HCT116 (cell line): ENCODE data around the gene DTX1. TPM values are rescaled to one million over a fixed set of nuclear protein-coding genes. Genes with fewer than 3 reads are reported as not detected.

Source experiments
- ATAC-seq: fragments of 200-7000 bp; cut with Tn5 transposase; 2 replicates; pipeline ENCODE4 v1.9.1; 2020; ENCODE audit warnings: mild to moderate bottlenecking, moderate library complexity
- BruUV-seq: library from RNA; stranded (reverse); fragments of 400-500 nt; replicated peaks from 2 replicates; lab custom pipeline; 2021; lab: Mats Ljungman, UMichigan
- CTCF ChIA-PET: fragments of 300-600 bp; sonication (Branson Sonifier 250); formaldehyde crosslinking; loops from one replicate; lab custom pipeline; 2021; ENCODE audit warnings: antibody characterized with exemption; lab: Charles Lee
- POLR2A ChIA-PET: fragments of 300-600, 350-600 bp; sonication (Branson Sonifier 250); formaldehyde crosslinking; loops from one replicate; lab custom pipeline; 2021; ENCODE audit warnings: antibody characterized with exemption; lab: Charles Lee
- RAD21 ChIA-PET, 2 experiments: fragments of 300-600 bp; sonication (Branson Sonifier 250); formaldehyde crosslinking; loops; one replicate each; lab custom pipeline; 2023; ENCODE audit warnings: low total read pairs in 2 of 2; ENCODE audit not compliant: uncharacterized antibody in 2 of 2, unreplicated experiment in 2 of 2, low non-redundant PET in 1 of 2; lab: Charles Lee
- DNase-seq: peaks from one replicate; pipeline ENCODE4 v3.0.0-alpha.2; 2010; ENCODE audit warnings: low read depth, low spot score
- H2AFZ ChIP-seq: fragments of 200-600 bp; shearing (Covaris generic), sonication (generic); 2 replicates; pipeline ENCODE4 v1.6.1; 2017; ENCODE audit warnings: low read depth, mixed run types, mixed read lengths, antibody characterized with exemption, low read length; ENCODE audit not compliant: poor library complexity, severe bottlenecking
- H3K27ac ChIP-seq: 2 replicates; pipeline ENCODE4 v1.5.1; 2012; ENCODE audit warnings: low read depth, low read length
- H3K27me3 ChIP-seq: fragments of 200-600 bp; sonication (generic); 2 replicates; pipeline ENCODE4 v1.6.1; 2016; ENCODE audit warnings: mixed run types, low read length, mixed read lengths; ENCODE audit not compliant: insufficient read depth
- H3K36me3 ChIP-seq, 2 experiments: fragments of 200-500 bp in 1 of 2; fragments of 200-600 bp in 1 of 2; sonication (Bioruptor generic) in 1 of 2; sonication (generic) in 1 of 2; 2 replicates each; pipeline versions ENCODE4 v1.5.1 to v1.6.1; 2014 to 2016; ENCODE audit warnings: low read length in 2 of 2, inconsistent platforms in 1 of 2, mixed read lengths in 1 of 2, mixed run types in 1 of 2; ENCODE audit not compliant: insufficient read depth in 2 of 2, control insufficient read depth in 1 of 2
- H3K4me1 ChIP-seq, 2 experiments: fragments of 200-600 bp in 1 of 2; sonication (generic) in 1 of 2; 2 replicates each; pipeline versions ENCODE4 v1.5.1 to v1.6.1; 2012 to 2017; ENCODE audit warnings: low read length in 2 of 2, inconsistent platforms in 1 of 2, mild to moderate bottlenecking in 1 of 2, mixed read lengths in 1 of 2, mixed run types in 1 of 2, moderate library complexity in 1 of 2; ENCODE audit not compliant: insufficient read depth in 2 of 2, control insufficient read depth in 1 of 2
- H3K4me2 ChIP-seq: fragments of 200-600 bp; sonication (generic); 2 replicates; pipeline ENCODE4 v1.6.1; 2017; ENCODE audit warnings: mixed run types, low read length, mixed read lengths
- H3K4me3 ChIP-seq, 2 experiments: fragments of 200-600 bp in 1 of 2; sonication (generic) in 1 of 2; replicated peaks in 1 of 2; 2 replicates each; pipeline ENCODE4 v1.5.1; 2011 to 2016; ENCODE audit warnings: low read length in 2 of 2, control low read depth in 1 of 2, low read depth in 1 of 2, mild to moderate bottlenecking in 1 of 2, mixed read lengths in 1 of 2, mixed run types in 1 of 2
- H3K79me2 ChIP-seq: fragments of 200-600 bp; sonication (generic); 2 replicates; pipeline ENCODE4 v1.6.1; 2017; ENCODE audit warnings: mild to moderate bottlenecking, mixed run types, low read length, moderate library complexity, mixed read lengths; ENCODE audit not compliant: insufficient read depth
- H3K9ac ChIP-seq: fragments of 200-600 bp; sonication (generic); 2 replicates; pipeline ENCODE4 v1.6.1; 2016; ENCODE audit warnings: low read length, mixed read lengths
- H3K9me2 ChIP-seq: fragments of 200-600 bp; sonication (generic), shearing (Covaris generic); 2 replicates; pipeline ENCODE4 v1.6.1; 2017; ENCODE audit warnings: mixed run types, mild to moderate bottlenecking, moderate library complexity; ENCODE audit not compliant: insufficient read depth
- H3K9me3 ChIP-seq, 2 experiments: fragments of 200-500 bp in 1 of 2; fragments of 200-600 bp in 1 of 2; sonication (Bioruptor generic) in 1 of 2; sonication (generic) in 1 of 2; 2 replicates each; pipeline ENCODE4 v1.6.1; 2014 to 2017; ENCODE audit warnings: low read length in 2 of 2, mixed read lengths in 2 of 2, inconsistent platforms in 1 of 2, low read depth in 1 of 2, mild to moderate bottlenecking in 1 of 2, mixed run types in 1 of 2, moderate library complexity in 1 of 2; ENCODE audit not compliant: control insufficient read depth in 1 of 2, insufficient read depth in 1 of 2
- H4K20me1 ChIP-seq: fragments of 200-600 bp; sonication (generic), shearing (Covaris generic); 2 replicates; pipeline ENCODE4 v1.6.1; 2017; ENCODE audit warnings: mixed run types, mild to moderate bottlenecking, moderate library complexity; ENCODE audit not compliant: insufficient read depth
- ATF3 ChIP-seq: IDR thresholded peaks from 2 replicates; pipeline ENCODE4 v1.6.1; 2012
- CEBPB ChIP-seq: IDR thresholded peaks from 2 replicates; pipeline ENCODE4 v1.6.1; 2012; ENCODE audit warnings: low read depth
- CTCF ChIP-seq, 3 experiments: fragments of 200-600 bp in 1 of 3; sonication (generic) in 1 of 3; IDR thresholded peaks in 2 of 3; conservative IDR thresholded peaks in 1 of 3; 2 replicates each; pipeline ENCODE4 v1.5.1; 2012 to 2017; ENCODE audit warnings: low read depth in 2 of 3, low read length in 2 of 3, antibody characterized with exemption in 1 of 3, borderline replicate concordance in 1 of 3, control low read depth in 1 of 3, mild to moderate bottlenecking in 1 of 3, mixed read lengths in 1 of 3, mixed run types in 1 of 3, moderate library complexity in 1 of 3; ENCODE audit not compliant: insufficient read depth in 1 of 3
- ELF1 ChIP-seq: IDR thresholded peaks from 2 replicates; pipeline ENCODE4 v1.6.1; 2012; ENCODE audit warnings: low read depth, borderline replicate concordance
- EZH2 ChIP-seq: fragments of 200-600 bp; sonication (generic); IDR thresholded peaks from 2 replicates; pipeline ENCODE4 v1.6.1; 2017; ENCODE audit warnings: antibody characterized with exemption, mixed run types
- FOSL1 ChIP-seq: IDR thresholded peaks from 2 replicates; pipeline ENCODE4 v1.6.1; 2012; ENCODE audit warnings: low read depth
- JUND ChIP-seq: IDR thresholded peaks from 2 replicates; pipeline ENCODE4 v1.6.1; 2012
- POLR2AphosphoS5 ChIP-seq: IDR thresholded peaks from 2 replicates; pipeline ENCODE4 v1.6.1; 2011; ENCODE audit warnings: mild to moderate bottlenecking, low read depth, low read length, moderate library complexity
- SIN3A ChIP-seq: IDR thresholded peaks from 2 replicates; pipeline ENCODE4 v1.6.1; 2012; ENCODE audit warnings: low read depth
- SP1 ChIP-seq: IDR thresholded peaks from 2 replicates; pipeline ENCODE4 v1.6.1; 2012; ENCODE audit warnings: low read depth
- TCF7L2 ChIP-seq: IDR thresholded peaks from 2 replicates; pipeline ENCODE4 v1.7.0; 2011; ENCODE audit warnings: borderline replicate concordance, inconsistent platforms; ENCODE audit not compliant: insufficient read depth, insufficient read length; ENCODE audit errors: extremely low read depth
- YY1 ChIP-seq: IDR thresholded peaks from 2 replicates; pipeline ENCODE4 v1.6.1; 2011; ENCODE audit warnings: low read length, low read depth, moderate library complexity, mild to moderate bottlenecking; ENCODE audit not compliant: insufficient replicate concordance; ENCODE audit errors: extremely low read depth
- ZFX ChIP-seq: fragments of 450-650 bp; IDR thresholded peaks from 2 replicates; pipeline ENCODE4 v1.6.1; 2017
- intact Hi-C: fragments of 100-400 bp; cut with micrococcal nuclease; formaldehyde crosslinking; loops from 2 replicates; pipeline ENCODE4 v1.10.0; 2022
- total RNA-seq: library from RNA; stranded (reverse); gene quantifications from one replicate; pipeline ENCODE4 v1.2.1, GENCODE V29; 2021; ENCODE audit not compliant: unreplicated experiment
- TF ChIP-seq, protein P1 (sequence below): IDR thresholded peaks from 2 replicates; pipeline ENCODE4 v1.6.1; 2011; ENCODE audit warnings: mild to moderate bottlenecking, low read length, moderate library complexity; ENCODE audit not compliant: insufficient replicate concordance; ENCODE audit errors: extremely low read depth
- TF ChIP-seq, protein P2 (sequence below): IDR thresholded peaks from 2 replicates; pipeline ENCODE4 v1.6.1; 2012

The DTX1 gene
- total RNA-seq, 1 experiment from 2014 or later = not detected

DNA sequence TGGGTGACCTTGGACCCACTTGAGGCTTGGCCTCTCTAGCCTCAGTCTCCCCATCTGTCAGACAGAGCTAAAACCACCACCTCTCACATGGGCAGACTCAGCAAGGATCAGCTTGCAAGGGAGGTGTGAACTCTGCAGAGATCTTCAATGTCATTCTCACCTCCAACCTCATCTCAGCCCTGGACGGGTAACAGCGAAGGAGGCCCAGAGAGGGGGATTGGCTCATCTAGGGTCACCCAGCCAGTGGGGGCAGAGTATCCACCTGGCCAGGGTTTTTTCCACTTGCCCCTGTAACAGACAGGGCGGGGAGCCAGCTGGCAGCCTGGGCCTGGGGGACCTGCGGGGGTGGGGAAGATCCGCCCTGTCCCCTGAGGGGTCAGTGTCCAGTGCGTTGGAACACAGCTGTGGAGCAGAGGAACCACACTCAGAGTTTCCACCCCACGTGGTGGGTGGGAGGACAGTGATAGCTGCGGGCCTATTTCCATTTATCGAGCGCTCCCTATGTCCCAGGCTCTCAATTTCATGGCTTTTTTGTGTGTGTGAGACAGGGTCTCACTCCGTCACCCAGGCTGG is 27.4 kb downstream of the DTX1 start:
- Histone ChIP-seq H3K4me2 (no peak overlapping the region), H3K79me2 (no peaks in the 10 kb centered on the region), H3K4me3 (no peak overlapping the region), H3K27ac (no peak overlapping the region), H4K20me1 (no peaks in the 10 kb centered on the region), H3K9me2 (no peaks in the 10 kb centered on the region), H3K4me1 (no peaks in the 10 kb centered on the region), H3K36me3 (no peaks in the 10 kb centered on the region), H2AFZ (no peak overlapping the region), H3K9ac (no peak overlapping the region), H3K9me3 (no peaks in the 10 kb centered on the region), H3K27me3 (no peaks in the 10 kb centered on the region)
- RAD21 ChIA-PET = no interaction called here
- CTCF ChIA-PET = no interaction called here
- TF ChIP-seq, protein P1, sequence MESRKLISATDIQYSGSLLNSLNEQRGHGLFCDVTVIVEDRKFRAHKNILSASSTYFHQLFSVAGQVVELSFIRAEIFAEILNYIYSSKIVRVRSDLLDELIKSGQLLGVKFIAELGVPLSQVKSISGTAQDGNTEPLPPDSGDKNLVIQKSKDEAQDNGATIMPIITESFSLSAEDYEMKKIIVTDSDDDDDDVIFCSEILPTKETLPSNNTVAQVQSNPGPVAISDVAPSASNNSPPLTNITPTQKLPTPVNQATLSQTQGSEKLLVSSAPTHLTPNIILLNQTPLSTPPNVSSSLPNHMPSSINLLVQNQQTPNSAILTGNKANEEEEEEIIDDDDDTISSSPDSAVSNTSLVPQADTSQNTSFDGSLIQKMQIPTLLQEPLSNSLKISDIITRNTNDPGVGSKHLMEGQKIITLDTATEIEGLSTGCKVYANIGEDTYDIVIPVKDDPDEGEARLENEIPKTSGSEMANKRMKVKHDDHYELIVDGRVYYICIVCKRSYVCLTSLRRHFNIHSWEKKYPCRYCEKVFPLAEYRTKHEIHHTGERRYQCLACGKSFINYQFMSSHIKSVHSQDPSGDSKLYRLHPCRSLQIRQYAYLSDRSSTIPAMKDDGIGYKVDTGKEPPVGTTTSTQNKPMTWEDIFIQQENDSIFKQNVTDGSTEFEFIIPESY = no peak
- TF ChIP-seq SIN3A = no peak
- TF ChIP-seq ELF1 = no peak
- POLR2A ChIA-PET = no interaction called here
- BruUV-seq = no TSS peak
- DNase-seq (no peak), ATAC-seq (no peak)
- intact Hi-C loops = no loop called here

GRCh38 chr12:113086249-113087164 is 30.0 kb downstream of the DTX1 start:
- H3K4me2 ChIP-seq = no peak overlapping the region
- no peak overlapping the region for H3K27ac ChIP-seq
- ChIA-PET POLR2A (no interaction called here), RAD21 (no interaction called here), CTCF (no interaction called here)
- no peaks in the 10 kb centered on the region for H4K20me1 ChIP-seq
- no peaks in the 10 kb centered on the region for H3K79me2 ChIP-seq
- no peaks in the 10 kb centered on the region; the same call in 1 of the 2 replicates for H3K27me3 ChIP-seq
- DNase-seq (no peak), ATAC-seq (no peak)
- BruUV-seq = no TSS peak
- H3K36me3 ChIP-seq = no peaks in the 10 kb centered on the region
- H3K4me3 ChIP-seq = no peak overlapping the region
- H3K4me1 ChIP-seq = no peaks in the 10 kb centered on the region
- no peaks in the 10 kb centered on the region for H3K9me2 ChIP-seq
- H3K9me3 ChIP-seq = no peaks in the 10 kb centered on the region
- intact Hi-C loops = no loop called here
- no peak overlapping the region for H2AFZ ChIP-seq
- no peak overlapping the region for H3K9ac ChIP-seq
- TF ChIP-seq CTCF (IDR thresholded peaks at IDR 0.05 in 2 of 3, conservative IDR thresholded peaks at IDR 0.05 in 1 of 3; ENCODE audit: borderline replicate concordance in 1 of 3, insufficient read depth in 1 of 3, low read depth in 2 of 3, low read length in 2 of 3) (no peak), ATF3 (no peak), POLR2AphosphoS5 (no peak), ZFX (no peak), SP1 (no peak), SIN3A (no peak), YY1 (no peak), CEBPB (no peak), FOSL1 (no peak), TCF7L2 (no peak), JUND (no peak), EZH2 (no peak)
- TF ChIP-seq, protein P2, sequence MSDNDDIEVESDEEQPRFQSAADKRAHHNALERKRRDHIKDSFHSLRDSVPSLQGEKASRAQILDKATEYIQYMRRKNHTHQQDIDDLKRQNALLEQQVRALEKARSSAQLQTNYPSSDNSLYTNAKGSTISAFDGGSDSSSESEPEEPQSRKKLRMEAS = no peak
